C4-2B (cell line): Measurements from ENCODE around the gene ATP11C.

Source experiments
- CTCF ChIP-seq: fragments of 450-650 bp; conservative IDR thresholded peaks from 2 replicates; pipeline ENCODE4 v1.5.1; 2017; ENCODE audit warnings: mild to moderate bottlenecking
- ZFX ChIP-seq: fragments of 450-650 bp; IDR thresholded peaks from 2 replicates; pipeline ENCODE4 v1.6.1; 2017

DNA sequence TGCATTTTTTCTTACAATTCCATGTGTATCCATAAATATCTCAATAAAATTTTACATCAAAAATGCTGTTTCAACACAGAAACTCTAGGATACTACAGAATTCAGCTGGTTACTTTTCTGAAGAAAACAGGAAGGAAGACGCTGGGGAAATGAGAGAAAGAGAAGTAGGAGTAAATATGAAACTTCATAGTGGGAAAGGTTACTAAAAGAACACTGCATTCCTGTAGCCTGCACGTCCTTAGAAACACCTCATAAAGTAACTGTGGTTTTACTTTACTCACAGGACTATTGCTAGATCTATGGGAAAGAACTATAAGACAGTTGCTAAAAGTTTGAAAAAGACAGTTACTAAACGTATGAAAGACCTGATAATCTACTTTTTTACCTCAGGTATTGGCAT, 23.1 kb downstream of the ATP11C start:
- no peak for TF ChIP-seq CTCF
- TF ChIP-seq ZFX, result no peak
